Activated CD4-positive, alpha-beta T cell treated with anti-CD3 and anti-CD28 coated beads for 24 hours (primary cell): ENCODE results near the gene DUSP14.
A peak's percentile ranks its signal among the peaks of the same experiment; 100 is the strongest.
"Not testable (repeated sequence)": the region's sequence is repeated elsewhere in the genome, so short reads cannot be mapped to it uniquely, and the experiment has no call there.

Source experiments
- DNase-seq, 2 donors: peaks; one replicate each; pipeline ENCODE4 v3.0.0-alpha.2; 2020; ENCODE audit warnings: low read depth in 2 of 2

The DUSP14 gene

GRCh38 chr17:37489197-37490001, at the start of gene DUSP14:
Gene DUSP14 (plus strand): TSS chr17:37489891. CDS start chr17:37512273, 22,382 bp downstream.
- DNase-seq = peak; percentile 46 to 60

- no peak for DNase-seq
These were observed 49.3 kb upstream of the DUSP14 start for GRCh38 chr17:37440424-37440823.

GRCh38 chr17:37441369-37442014, 48.2 kb upstream of the DUSP14 start:
- not testable (repeated sequence) for DNase-seq

- no peak for DNase-seq
These were observed 43.7 kb upstream of the DUSP14 start for GRCh38 chr17:37446027-37446426.

GRCh38 chr17:37447641-37448040, 42.0 kb upstream of the DUSP14 start:
- DNase-seq = no peak

GRCh38 chr17:37450112-37450511, 39.6 kb upstream of the DUSP14 start:
- DNase-seq = no peak

GRCh38 chr17:37457801-37458200, 31.9 kb upstream of the DUSP14 start:
- DNase-seq = not testable (repeated sequence)

- no peak for DNase-seq
These were observed 30.9 kb upstream of the DUSP14 start for GRCh38 chr17:37458805-37459204.

GRCh38 chr17:37461668-37462067, 28.0 kb upstream of the DUSP14 start:
- DNase-seq = no peak

- DNase-seq = no peak
These were observed 27.2 kb upstream of the DUSP14 start for GRCh38 chr17:37462492-37462891.

- no peak for DNase-seq
These were observed 26.7 kb upstream of the DUSP14 start for GRCh38 chr17:37463039-37463438.

- no peak for DNase-seq
These were observed 24.5 kb upstream of the DUSP14 start for GRCh38 chr17:37465069-37465616.

- no peak for DNase-seq
These were observed 23.2 kb upstream of the DUSP14 start for GRCh38 chr17:37466471-37466870.

GRCh38 chr17:37470181-37470580, 19.5 kb upstream of the DUSP14 start:
- DNase-seq = no peak

GRCh38 chr17:37475731-37476420, 13.8 kb upstream of the DUSP14 start:
- DNase-seq = no peak

GRCh38 chr17:37476431-37477120, 13.1 kb upstream of the DUSP14 start:
- DNase-seq = no peak

GRCh38 chr17:37478187-37478586, 11.5 kb upstream of the DUSP14 start:
- no peak for DNase-seq

GRCh38 chr17:37479025-37479424, 10.7 kb upstream of the DUSP14 start:
- DNase-seq = no peak

- no peak for DNase-seq
These were observed 9.3 kb upstream of the DUSP14 start for GRCh38 chr17:37480427-37480826.

- no peak for DNase-seq
These were observed 8.6 kb upstream of the DUSP14 start for GRCh38 chr17:37481001-37481665.
